Eye (tissue), 1 donor: ENCODE data around the gene TPT1.
A peak's percentile ranks its signal among the peaks of the same experiment; 100 is the strongest.

Experiments used
- DNase-seq: peaks from one replicate; pipeline ENCODE4 v3.0.0-alpha.2; 2015

TPT1 gene

GRCh38 chr13:45333251-45333976, 7.6 kb downstream of the TPT1 start:
- no peak for DNase-seq

GRCh38 chr13:45332831-45333219, 8.2 kb downstream of the TPT1 start:
- DNase-seq: no peak

- DNase-seq: peak; percentile 22
These were observed 8.8 kb downstream of the TPT1 start for GRCh38 chr13:45332036-45332830.

GRCh38 chr13:45331692-45332035, 9.3 kb downstream of the TPT1 start:
- no peak for DNase-seq

GRCh38 chr13:45331123-45331619, 9.8 kb downstream of the TPT1 start:
- no peak for DNase-seq

- DNase-seq: no peak
These were observed 12.3 kb downstream of the TPT1 start for GRCh38 chr13:45328661-45329111.

DNA sequence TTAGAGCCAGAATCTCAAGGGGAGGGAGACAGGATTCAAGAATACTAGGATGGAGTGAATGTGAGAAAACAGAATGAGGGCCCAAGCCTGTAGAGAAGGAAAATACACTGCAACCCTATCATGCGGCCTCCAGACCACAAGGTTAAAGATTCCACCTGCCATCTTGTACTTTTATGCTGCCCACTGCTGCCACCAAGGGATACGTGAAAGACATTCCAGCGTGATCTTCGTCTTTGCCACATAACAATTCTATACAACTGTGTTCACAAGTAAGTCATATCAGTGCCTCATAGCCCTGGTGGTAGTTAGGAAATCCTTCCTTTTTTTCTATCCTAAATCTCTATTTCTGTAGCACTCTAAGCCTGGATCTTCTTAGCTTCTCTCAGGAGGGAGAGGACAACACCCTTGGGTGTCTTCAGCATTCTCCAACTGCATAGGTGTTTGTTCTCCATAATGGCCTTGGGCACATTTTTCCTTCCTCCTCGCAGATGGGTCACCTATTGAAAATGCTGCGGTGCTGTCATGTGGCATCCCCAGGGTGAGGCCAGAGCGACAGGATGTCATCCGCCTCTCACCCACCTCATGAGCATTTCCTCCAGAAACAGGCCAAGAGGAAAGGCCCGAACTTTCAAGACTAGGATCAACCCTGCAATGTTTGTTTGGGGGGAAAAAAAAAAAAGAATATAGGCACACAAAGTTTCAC, 13.6 kb downstream of the TPT1 start:
- DNase-seq: no peak

GRCh38 chr13:45325806-45326205, 15.2 kb downstream of the TPT1 start:
- DNase-seq: no peak

DNA sequence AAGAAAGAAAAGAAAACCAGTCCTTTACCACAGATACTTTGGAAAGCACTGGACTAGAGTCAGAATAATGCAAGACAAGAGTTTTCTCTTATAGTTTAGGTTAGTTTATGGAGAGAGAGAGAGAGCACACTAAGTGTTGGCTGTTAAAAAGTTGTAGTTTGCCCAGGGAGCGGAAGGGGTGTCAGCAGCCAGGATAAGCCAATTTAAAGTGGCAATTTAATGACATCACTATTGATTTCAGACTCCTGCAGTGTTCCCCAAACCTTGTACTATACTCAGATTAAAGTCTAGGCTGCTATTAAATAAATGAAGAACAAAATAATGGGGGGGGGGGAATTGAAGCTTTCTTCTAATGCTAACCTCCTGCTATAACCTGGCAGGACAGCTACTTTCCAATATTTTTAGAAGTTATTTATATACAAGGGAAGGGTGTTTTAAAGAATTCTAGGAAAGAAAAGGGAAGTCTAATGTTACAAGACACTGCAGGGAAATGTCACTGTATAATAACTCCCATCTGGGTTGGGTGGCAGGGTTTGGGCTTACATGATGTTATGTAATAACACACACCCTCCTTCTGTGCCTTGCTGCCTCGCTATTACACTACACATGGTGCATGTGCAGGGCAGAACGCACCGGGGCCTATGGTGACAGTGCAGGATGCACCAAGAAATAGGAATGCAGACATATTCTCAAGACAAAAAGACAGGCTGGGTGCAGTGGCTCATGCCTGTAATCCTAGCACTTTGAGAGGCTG, 19.9 kb downstream of the TPT1 start:
- DNase-seq: no peak

GRCh38 chr13:45316996-45317395, 24.0 kb downstream of the TPT1 start:
- DNase-seq: no peak

- no peak for DNase-seq
These were observed 24.6 kb downstream of the TPT1 start for GRCh38 chr13:45316338-45316737.

GRCh38 chr13:45315520-45316167, 25.3 kb downstream of the TPT1 start:
- no peak for DNase-seq

DNA sequence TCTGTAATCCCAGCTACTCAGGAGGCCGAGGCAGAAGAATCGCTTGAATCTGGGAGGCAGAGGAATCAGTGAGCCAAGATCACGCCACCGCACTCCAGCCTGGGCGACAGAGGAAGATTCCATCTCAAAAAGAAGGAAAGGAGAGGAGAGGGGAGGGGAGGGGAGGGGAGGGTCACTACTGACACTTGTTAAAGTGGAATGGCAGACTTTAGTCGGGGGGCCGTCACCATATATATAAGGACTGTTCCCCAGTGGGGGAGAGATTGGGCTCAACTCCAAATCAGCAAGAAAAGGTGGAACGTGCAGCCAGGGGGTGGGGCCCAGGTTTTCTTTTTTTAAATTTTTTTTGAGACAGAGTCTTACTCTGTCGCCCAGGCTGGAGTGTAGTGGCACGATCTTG, 26.2 kb downstream of the TPT1 start:
- DNase-seq: no peak

DNA sequence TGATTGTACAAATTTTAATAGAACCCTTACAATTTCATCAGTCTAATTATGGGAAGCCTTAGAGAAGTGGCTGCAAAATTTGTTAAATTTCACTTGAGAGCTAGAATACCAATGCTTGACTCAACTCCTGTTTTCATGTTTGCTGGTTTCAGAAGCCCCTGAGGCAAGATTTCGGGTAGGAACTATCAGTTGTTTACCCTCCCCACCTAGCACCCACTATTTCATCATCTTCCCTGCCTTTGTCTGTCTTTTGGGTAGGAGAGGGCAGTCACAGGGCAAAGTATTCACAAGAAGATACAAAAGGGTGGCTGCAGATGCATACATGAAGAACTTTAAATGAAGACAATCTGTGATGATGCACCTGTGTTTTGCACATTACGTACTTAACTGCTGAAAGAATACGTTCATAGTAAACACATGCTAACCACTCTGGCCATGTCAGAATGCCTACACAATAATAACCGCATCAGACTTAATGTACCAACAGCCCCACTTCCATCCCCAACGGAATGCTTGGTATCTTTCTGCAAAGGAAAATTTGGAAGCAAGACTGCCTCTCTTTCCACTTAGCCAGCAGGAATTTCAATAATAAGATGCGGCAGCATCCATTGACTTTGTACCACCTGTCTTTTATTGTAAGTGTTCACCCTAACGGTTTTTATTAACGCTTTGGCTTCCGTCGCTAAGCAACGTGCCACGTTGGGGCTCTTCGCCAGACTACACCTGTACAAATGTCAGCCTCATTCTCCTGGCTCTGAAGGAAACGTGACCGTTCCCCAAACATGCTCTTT, 30.4 kb downstream of the TPT1 start:
- no peak for DNase-seq

DNA sequence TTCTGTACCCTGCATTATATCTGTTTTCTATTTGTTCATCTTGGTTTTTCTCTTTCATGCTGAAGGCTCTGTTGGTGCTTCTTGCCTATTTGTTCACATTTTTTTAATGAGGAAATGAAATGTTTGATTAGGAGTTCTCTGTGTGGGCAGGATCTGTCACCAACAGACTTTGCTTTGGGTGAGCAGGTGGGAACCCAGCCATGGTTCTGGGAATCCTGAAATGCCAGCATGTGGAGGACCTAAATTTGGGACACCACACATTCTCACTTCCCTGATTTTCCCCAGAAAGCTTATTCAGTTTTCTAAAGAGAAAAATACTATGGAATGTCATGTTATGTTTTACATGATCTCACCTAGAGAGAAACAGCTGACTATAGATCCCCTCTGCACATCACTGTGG, 34.0 kb downstream of the TPT1 start:
- no peak for DNase-seq

DNA sequence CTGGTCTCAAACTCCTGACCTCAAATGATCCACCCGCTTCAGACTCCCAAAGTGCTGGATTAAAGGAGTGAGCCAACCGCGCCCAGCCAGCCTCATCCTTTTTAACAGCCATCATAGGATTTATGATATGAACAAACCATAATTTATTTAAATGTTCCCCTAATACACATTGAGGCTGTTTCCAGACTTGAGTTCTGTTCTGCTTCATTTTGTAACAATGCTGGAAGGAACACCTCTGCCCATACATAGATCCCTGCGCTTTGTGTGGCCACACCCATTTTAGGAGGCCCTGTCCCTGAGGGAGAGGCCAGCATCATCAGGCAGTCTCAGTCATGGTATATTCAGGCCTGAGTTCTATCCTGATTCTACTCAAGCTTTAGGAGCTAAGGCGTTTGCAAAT, 35.9 kb downstream of the TPT1 start:
- DNase-seq: no peak

DNA sequence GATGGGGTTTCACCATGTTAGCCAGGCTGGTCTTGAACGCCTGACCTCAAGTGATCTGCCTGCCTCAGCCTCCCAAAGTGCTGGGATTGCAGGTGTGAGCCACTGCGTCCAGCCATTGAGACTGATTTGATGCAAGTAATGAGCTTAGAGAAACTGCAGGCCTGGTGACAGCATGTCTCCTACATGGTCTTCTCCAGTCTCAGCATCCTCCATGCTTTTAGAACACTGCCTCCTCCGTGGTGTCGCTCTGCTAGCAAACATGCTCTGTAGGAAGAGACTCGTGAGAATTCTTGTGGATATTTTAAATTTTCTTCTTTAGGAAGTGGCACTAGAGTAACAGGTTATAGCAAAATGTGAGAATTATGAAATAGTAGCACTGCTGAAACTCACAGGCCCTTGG, 37.1 kb downstream of the TPT1 start:
- DNase-seq: no peak

DNA sequence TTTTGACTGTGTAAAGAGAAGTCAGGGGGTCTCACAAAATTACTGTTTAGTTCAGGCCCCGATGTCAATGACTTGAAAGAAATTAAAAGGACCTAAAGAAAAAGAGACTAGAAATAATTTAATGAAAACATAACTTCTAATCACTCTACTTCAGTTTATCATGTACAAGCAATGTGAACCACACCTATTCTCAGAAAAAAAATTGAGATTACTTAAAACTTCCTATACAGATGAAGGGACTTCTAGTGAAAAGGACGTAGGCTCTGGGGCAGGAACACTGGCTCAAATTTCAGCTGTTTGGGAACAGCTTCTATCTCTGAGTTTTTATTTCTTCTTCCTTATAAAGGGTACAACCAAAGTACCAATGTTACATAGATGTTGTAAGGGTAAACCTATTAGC, 38.0 kb downstream of the TPT1 start:
- no peak for DNase-seq

GRCh38 chr13:45302507-45302906, 38.5 kb downstream of the TPT1 start:
- DNase-seq: no peak

DNA sequence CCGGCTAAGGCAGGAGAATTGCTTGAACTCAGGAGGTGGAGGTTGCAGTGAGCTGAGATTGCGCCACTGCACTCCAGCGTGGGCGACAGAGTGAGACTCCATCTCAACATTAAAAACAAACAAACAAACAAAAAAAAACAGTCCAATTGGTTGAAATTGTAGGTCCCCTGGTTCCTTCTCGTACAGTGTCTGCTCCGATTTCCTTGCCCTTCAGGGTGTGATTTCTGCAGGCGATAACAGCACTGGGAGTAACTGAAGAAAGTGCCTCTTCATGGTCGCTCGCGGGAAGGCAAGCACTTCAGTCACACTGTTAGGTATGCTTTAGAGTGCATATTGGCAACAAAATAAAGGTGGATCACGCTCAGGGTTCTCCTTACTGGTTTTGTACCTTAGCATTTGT, 39.7 kb downstream of the TPT1 start:
- no peak for DNase-seq

- no peak for DNase-seq
These were observed 40.6 kb downstream of the TPT1 start for GRCh38 chr13:45300190-45300985.
